Measurements from ENCODE around the gene BAHCC1. TPM values are rescaled to one million over a fixed set of nuclear protein-coding genes. Genes with fewer than 3 reads are reported as not detected.

BAHCC1 gene
- total RNA-seq, 2 experiments from 2014 or later: 0.20 to 0.41 TPM

- no peak overlapping the region for H3K4me3 ChIP-seq (ENCODE audit: low read length)
- Mint-ChIP-seq H3K27ac (no peak overlapping the region), H3K27me3 (no peaks in the 10 kb centered on the region), H3K9me3 (no peaks in the 10 kb centered on the region), H3K36me3 (ENCODE audit: low read depth) (peaks cover 9% of the 10 kb centered on the region), H3K4me3 (no peak overlapping the region), H3K4me1 (ENCODE audit: low read depth) (peaks cover 11% of the 10 kb centered on the region)
- ATAC-seq (ENCODE audit: poor library complexity): no peak
- peaks cover 7% of the 10 kb centered on the region for H3K4me1 ChIP-seq (ENCODE audit: insufficient read depth, low read length)
- H3K27ac ChIP-seq (ENCODE audit: low read depth in 1 of 2, low read length in 2 of 2): no peak overlapping the region
- no peaks in the 10 kb centered on the region for H3K27me3 ChIP-seq (ENCODE audit: control insufficient read depth in 1 of 2, insufficient read depth in 2 of 2, low read length in 2 of 2)
- intact Hi-C loops (cut with DNase I, micrococcal nuclease): no loop called here
- no peak for TF ChIP-seq CTCF (IDR thresholded peaks at IDR 0.05)
- no peaks in the 10 kb centered on the region for H3K9me3 ChIP-seq (ENCODE audit: control insufficient read depth in 1 of 2, insufficient read depth in 1 of 2, low read length in 2 of 2)
- ChIA-PET CTCF (no interaction called here), POLR2A (interaction anchor here (1.6 kb wide), 1 partner anchor 9 kb away, joined by 3 read pairs; the partner anchor contains the start of gene ACTG1)
- DNase-seq: no peak
- no peaks in the 10 kb centered on the region for H3K36me3 ChIP-seq (ENCODE audit: insufficient read depth, low read length)
Observed at GRCh38 chr17:81503619-81504018, 108.4 kb downstream of the BAHCC1 start.

GRCh38 chr17:81508639-81509206 lies 113.5 kb downstream of the BAHCC1 start:
- Mint-ChIP-seq H3K36me3 (ENCODE audit: low read depth) (peaks cover 49% of the 10 kb centered on the region), H3K27ac (peak overlapping the region; percentile 90), H3K4me1 (ENCODE audit: low read depth) (peaks cover 43% of the 10 kb centered on the region), H3K27me3 (no peaks in the 10 kb centered on the region), H3K4me3 (peak overlapping the region; percentile 99), H3K9me3 (no peaks in the 10 kb centered on the region)
- Histone ChIP-seq H3K36me3 (ENCODE audit: insufficient read depth, low read length) (peaks cover 35% of the 10 kb centered on the region), H3K4me1 (ENCODE audit: insufficient read depth, low read length) (peaks cover 40% of the 10 kb centered on the region), H3K27me3 (ENCODE audit: control insufficient read depth in 1 of 2, insufficient read depth in 2 of 2, low read length in 2 of 2) (no peaks in the 10 kb centered on the region), H3K27ac (ENCODE audit: low read depth in 1 of 2, low read length in 2 of 2) (peak overlapping the region; percentile 47 to 72), H3K9me3 (ENCODE audit: control insufficient read depth in 1 of 2, insufficient read depth in 1 of 2, low read length in 2 of 2) (peaks cover 0 to 4% of the 10 kb centered on the region in 2 experiments), H3K4me3 (ENCODE audit: low read length) (peak overlapping the region; percentile 98)
- ATAC-seq (ENCODE audit: poor library complexity) (no peak), DNase-seq (peak in 1 of 14 experiments; percentile 33)
- intact Hi-C loops (cut with DNase I, micrococcal nuclease): loop anchor here in 1 of 2 experiments (5.0 kb wide), 1 partner anchor 111 kb away; the partner anchor contains the start of gene BAHCC1
- ChIA-PET CTCF (interaction anchor here (0.8 to 2.0 kb wide), 3 partner anchors 10 to 217 kb away, joined by 3 to 6 read pairs (median 4); no protein-coding TSS in a partner anchor), POLR2A (interaction anchor here (0.7 to 9.3 kb wide), 14 partner anchors 9 to 1669 kb away, joined by 3 to 93 read pairs (median 5); partner anchors contain the start of genes BAHCC1, CBX4 and FAAP100)
- TF ChIP-seq CTCF (IDR thresholded peaks at IDR 0.05): no peak

GRCh38 chr17:81509207-81509971 lies 114.1 kb downstream of the BAHCC1 start:
- Mint-ChIP-seq H3K27me3 (no peaks in the 10 kb centered on the region), H3K4me1 (ENCODE audit: low read depth) (peaks cover 43% of the 10 kb centered on the region), H3K27ac (peak overlapping the region; percentile 90), H3K36me3 (ENCODE audit: low read depth) (peaks cover 49% of the 10 kb centered on the region), H3K4me3 (peak overlapping the region; percentile 99), H3K9me3 (no peaks in the 10 kb centered on the region)
- ChIA-PET CTCF (interaction anchor here (0.8 to 2.0 kb wide), 3 partner anchors 9 to 217 kb away, joined by 3 to 6 read pairs (median 4); no protein-coding TSS in a partner anchor), POLR2A (interaction anchor here (0.7 to 9.3 kb wide), 17 partner anchors 9 to 1670 kb away, joined by 3 to 93 read pairs (median 5); partner anchors contain the start of genes BAHCC1, CBX4, FAAP100 and SLC38A10)
- ATAC-seq (ENCODE audit: poor library complexity) (peak; percentile 16), DNase-seq (peak in 5 of 14 experiments; percentile 32 to 67 (median 56))
- H3K9me3 ChIP-seq (ENCODE audit: control insufficient read depth in 1 of 2, insufficient read depth in 1 of 2, low read length in 2 of 2): peaks cover 0 to 4% of the 10 kb centered on the region in 2 experiments
- TF ChIP-seq CTCF (IDR thresholded peaks at IDR 0.05): no peak
- H3K27me3 ChIP-seq (ENCODE audit: control insufficient read depth in 1 of 2, insufficient read depth in 2 of 2, low read length in 2 of 2): no peaks in the 10 kb centered on the region
- H3K4me3 ChIP-seq (ENCODE audit: low read length): peak overlapping the region; percentile 98
- intact Hi-C loops (cut with DNase I, micrococcal nuclease): loop anchor here in 1 of 2 experiments (5.0 kb wide), 1 partner anchor 112 kb away; the partner anchor contains the start of gene BAHCC1
- H3K27ac ChIP-seq (ENCODE audit: low read depth in 1 of 2, low read length in 2 of 2): peak overlapping the region; percentile 47 to 72
- H3K36me3 ChIP-seq (ENCODE audit: insufficient read depth, low read length): peaks cover 35% of the 10 kb centered on the region
- peaks cover 46% of the 10 kb centered on the region for H3K4me1 ChIP-seq (ENCODE audit: insufficient read depth, low read length)

All from CD4-positive, alpha-beta T cell (primary cell).